NT2/D1 (cell line): Measurements from ENCODE around the gene CREB5.

Experiments used
- SUZ12 ChIP-seq: IDR thresholded peaks from 2 replicates; pipeline ENCODE4 v1.6.1; 2011; ENCODE audit not compliant: insufficient read length, insufficient read depth; ENCODE audit errors: extremely low read depth
- ZNF274 ChIP-seq: IDR thresholded peaks from 2 replicates; pipeline ENCODE4 v1.6.1; 2011; ENCODE audit warnings: mild to moderate bottlenecking, low read depth, low read length

DNA sequence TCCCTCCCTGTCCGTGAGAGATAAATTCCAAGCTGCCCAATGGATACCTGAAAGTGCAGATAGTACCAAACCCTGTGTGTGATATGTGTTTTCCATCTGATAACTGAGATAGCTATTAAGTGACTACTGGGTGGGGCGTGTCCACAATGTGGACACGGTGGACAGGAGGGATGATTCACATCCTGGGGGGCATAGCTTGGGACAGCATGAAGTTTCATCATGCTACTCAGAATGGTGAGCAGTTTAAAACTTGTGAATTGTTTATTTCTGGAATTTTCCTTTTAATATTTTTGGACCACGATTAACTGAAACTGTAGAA lies 158.6 kb downstream of the CREB5 start:
- TF ChIP-seq ZNF274 (no peak), SUZ12 (no peak)
